ENCODE measurements around the gene AKNAD1.
"Not testable (repeated sequence)": the region's sequence is repeated elsewhere in the genome, so short reads cannot be mapped to it uniquely, and the experiment has no call there.

The AKNAD1 gene

GRCh38 chr1:108856994-108857393 lies at the start of gene AKNAD1:
Gene AKNAD1 (minus strand): TSS chr1:108857094. CDS start chr1:108852664, 4,430 bp downstream.
- Histone ChIP-seq H3K36me3 (ENCODE audit: insufficient read depth, low read length) (no peaks in the 10 kb centered on the region), H3K4me1 (ENCODE audit: control insufficient read depth, insufficient read depth, low read length, unreplicated experiment) (peaks cover 9% of the 10 kb centered on the region), H3K79me2 (ENCODE audit: control insufficient read depth, insufficient read depth, low read length, unreplicated experiment) (no peaks in the 10 kb centered on the region), H2AFZ (ENCODE audit: low read length, unreplicated experiment) (no peak within 1 kb of the TSS), H3K4me3 (ENCODE audit: low read depth, low read length) (no peak within 1 kb of the TSS), H3K27ac (ENCODE audit: low read depth, low read length) (no peak within 1 kb of the TSS), H3K27me3 (ENCODE audit: insufficient read depth, low read length) (no peaks in the 10 kb centered on the region)

- peaks cover 6% of the 10 kb centered on the region for H3K79me2 ChIP-seq (ENCODE audit: control insufficient read depth, insufficient read depth, low read length, unreplicated experiment)
- H3K27ac ChIP-seq (ENCODE audit: low read depth, low read length): no peak overlapping the region
Measured at GRCh38 chr1:108901106-108901505, 44.2 kb upstream of the AKNAD1 start.

GRCh38 chr1:108897865-108898720 lies 41.2 kb upstream of the AKNAD1 start:
- H3K27me3 ChIP-seq (ENCODE audit: insufficient read depth, low read length): no peaks in the 10 kb centered on the region
- peaks cover 28% of the 10 kb centered on the region for H3K79me2 ChIP-seq (ENCODE audit: control insufficient read depth, insufficient read depth, low read length, unreplicated experiment)
- H2AFZ ChIP-seq (ENCODE audit: low read length, unreplicated experiment): no peak overlapping the region
- peak overlapping the region; percentile 41; the same call in 1 of the 2 replicates for H3K27ac ChIP-seq (ENCODE audit: low read depth, low read length)
- H3K36me3 ChIP-seq (ENCODE audit: insufficient read depth, low read length): peaks cover 7% of the 10 kb centered on the region; the same call in 1 of the 2 replicates
- H3K4me3 ChIP-seq (ENCODE audit: low read depth, low read length): no peak overlapping the region
- H3K4me1 ChIP-seq (ENCODE audit: control insufficient read depth, insufficient read depth, low read length, unreplicated experiment): peaks cover 3% of the 10 kb centered on the region

More at GRCh38 chr1:108901106-108901505, 44.2 kb upstream of the AKNAD1 start:
- Histone ChIP-seq H3K4me3 (ENCODE audit: low read depth, low read length) (no peak overlapping the region), H3K36me3 (ENCODE audit: insufficient read depth, low read length) (peaks cover 15% of the 10 kb centered on the region), H3K4me1 (ENCODE audit: control insufficient read depth, insufficient read depth, low read length, unreplicated experiment) (no peaks in the 10 kb centered on the region), H3K27me3 (ENCODE audit: insufficient read depth, low read length) (no peaks in the 10 kb centered on the region), H2AFZ (ENCODE audit: low read length, unreplicated experiment) (no peak overlapping the region)

GRCh38 chr1:108896146-108897145 lies 39.6 kb upstream of the AKNAD1 start:
- Histone ChIP-seq H3K36me3 (ENCODE audit: insufficient read depth, low read length) (peaks cover 7% of the 10 kb centered on the region; the same call in 1 of the 2 replicates), H3K27me3 (ENCODE audit: insufficient read depth, low read length) (no peaks in the 10 kb centered on the region), H2AFZ (ENCODE audit: low read length, unreplicated experiment) (no peak overlapping the region), H3K27ac (ENCODE audit: low read depth, low read length) (no peak overlapping the region), H3K4me3 (ENCODE audit: low read depth, low read length) (no peak overlapping the region), H3K4me1 (ENCODE audit: control insufficient read depth, insufficient read depth, low read length, unreplicated experiment) (peaks cover 16% of the 10 kb centered on the region), H3K79me2 (ENCODE audit: control insufficient read depth, insufficient read depth, low read length, unreplicated experiment) (peaks cover 32% of the 10 kb centered on the region)

GRCh38 chr1:108893141-108893530 lies 36.2 kb upstream of the AKNAD1 start:
- Histone ChIP-seq H3K27ac (ENCODE audit: low read depth, low read length) (peak overlapping the region; percentile 56), H3K4me3 (ENCODE audit: low read depth, low read length) (peak overlapping the region; percentile 12; the same call in 1 of the 2 replicates), H3K36me3 (ENCODE audit: insufficient read depth, low read length) (no peaks in the 10 kb centered on the region), H3K4me1 (ENCODE audit: control insufficient read depth, insufficient read depth, low read length, unreplicated experiment) (peaks cover 16% of the 10 kb centered on the region), H2AFZ (ENCODE audit: low read length, unreplicated experiment) (no peak overlapping the region), H3K27me3 (ENCODE audit: insufficient read depth, low read length) (no peaks in the 10 kb centered on the region), H3K79me2 (ENCODE audit: control insufficient read depth, insufficient read depth, low read length, unreplicated experiment) (peaks cover 37% of the 10 kb centered on the region)

- Histone ChIP-seq H3K27ac (ENCODE audit: low read depth, low read length) (peak overlapping the region; percentile 56), H2AFZ (ENCODE audit: low read length, unreplicated experiment) (no peak overlapping the region), H3K79me2 (ENCODE audit: control insufficient read depth, insufficient read depth, low read length, unreplicated experiment) (peaks cover 37% of the 10 kb centered on the region), H3K4me1 (ENCODE audit: control insufficient read depth, insufficient read depth, low read length, unreplicated experiment) (peaks cover 16% of the 10 kb centered on the region), H3K4me3 (ENCODE audit: low read depth, low read length) (peak overlapping the region; percentile 12; the same call in 1 of the 2 replicates), H3K27me3 (ENCODE audit: insufficient read depth, low read length) (no peaks in the 10 kb centered on the region), H3K36me3 (ENCODE audit: insufficient read depth, low read length) (no peaks in the 10 kb centered on the region)
Measured at GRCh38 chr1:108892356-108893140, 35.7 kb upstream of the AKNAD1 start.

GRCh38 chr1:108889706-108890384 lies 33.0 kb upstream of the AKNAD1 start:
- no peaks in the 10 kb centered on the region for H3K27me3 ChIP-seq (ENCODE audit: insufficient read depth, low read length)
- H3K27ac ChIP-seq (ENCODE audit: low read depth, low read length): no peak overlapping the region
- H3K36me3 ChIP-seq (ENCODE audit: insufficient read depth, low read length): no peaks in the 10 kb centered on the region
- H3K4me3 ChIP-seq (ENCODE audit: low read depth, low read length): no peak overlapping the region
- H2AFZ ChIP-seq (ENCODE audit: low read length, unreplicated experiment): no peak overlapping the region
- peaks cover 27% of the 10 kb centered on the region for H3K79me2 ChIP-seq (ENCODE audit: control insufficient read depth, insufficient read depth, low read length, unreplicated experiment)
- peaks cover 16% of the 10 kb centered on the region for H3K4me1 ChIP-seq (ENCODE audit: control insufficient read depth, insufficient read depth, low read length, unreplicated experiment)

GRCh38 chr1:108889006-108889645 lies 32.2 kb upstream of the AKNAD1 start:
- H3K4me1 ChIP-seq (ENCODE audit: control insufficient read depth, insufficient read depth, low read length, unreplicated experiment): peaks cover 16% of the 10 kb centered on the region
- H3K79me2 ChIP-seq (ENCODE audit: control insufficient read depth, insufficient read depth, low read length, unreplicated experiment): peaks cover 20% of the 10 kb centered on the region
- H2AFZ ChIP-seq (ENCODE audit: low read length, unreplicated experiment); H3K4me3 ChIP-seq (ENCODE audit: low read depth, low read length); H3K27me3 ChIP-seq (ENCODE audit: insufficient read depth, low read length); H3K36me3 ChIP-seq (ENCODE audit: insufficient read depth, low read length); H3K27ac ChIP-seq (ENCODE audit: low read depth, low read length): not testable (repeated sequence)

GRCh38 chr1:108886292-108886691 lies 29.4 kb upstream of the AKNAD1 start:
- Histone ChIP-seq H3K27me3 (ENCODE audit: insufficient read depth, low read length) (no peaks in the 10 kb centered on the region), H3K79me2 (ENCODE audit: control insufficient read depth, insufficient read depth, low read length, unreplicated experiment) (peaks cover 34% of the 10 kb centered on the region), H3K4me1 (ENCODE audit: control insufficient read depth, insufficient read depth, low read length, unreplicated experiment) (peaks cover 4% of the 10 kb centered on the region), H3K36me3 (ENCODE audit: insufficient read depth, low read length) (no peaks in the 10 kb centered on the region), H2AFZ (ENCODE audit: low read length, unreplicated experiment) (no peak overlapping the region), H3K4me3 (ENCODE audit: low read depth, low read length) (no peak overlapping the region), H3K27ac (ENCODE audit: low read depth, low read length) (no peak overlapping the region)
